SH-SY5Y (cell line): ENCODE measurements around the gene SOX12.

Source experiments
- GATA2 ChIP-seq: IDR thresholded peaks from 2 replicates; pipeline ENCODE4 v1.6.1; 2011; ENCODE audit warnings: mild to moderate bottlenecking, low read depth, low read length
- GATA3 ChIP-seq: IDR thresholded peaks from 2 replicates; pipeline ENCODE4 v1.6.1; 2011; ENCODE audit warnings: low read depth, mild to moderate bottlenecking, low read length, moderate library complexity

The SOX12 gene

GRCh38 chr20:330233-331149 lies 5.1 kb downstream of the SOX12 start:
- TF ChIP-seq GATA3, result no peak
- TF ChIP-seq GATA2, result no peak

DNA sequence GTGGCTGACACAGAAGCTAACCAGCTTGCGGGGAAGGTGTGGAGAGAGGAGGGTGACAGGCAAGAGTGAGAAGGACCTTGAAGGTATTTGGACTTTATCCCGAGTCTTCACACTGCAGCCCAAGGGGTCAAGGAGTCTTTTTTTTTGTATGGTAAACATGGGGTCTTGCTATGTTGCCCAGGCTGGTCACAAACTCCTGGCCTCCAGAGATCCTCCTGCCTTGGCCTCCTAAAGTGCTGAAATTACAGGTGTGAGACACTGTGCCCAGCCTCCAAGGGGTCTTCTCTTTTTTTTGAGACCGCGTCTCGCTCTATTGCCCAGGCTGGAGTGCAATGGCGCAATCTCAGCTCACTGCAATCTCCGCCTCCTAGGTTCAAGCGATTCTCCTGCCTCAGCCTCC lies 9.2 kb downstream of the SOX12 start:
- TF ChIP-seq GATA2 (no peak), GATA3 (no peak)

- no peak for TF ChIP-seq GATA2
- no peak for TF ChIP-seq GATA3
These were observed 16.3 kb downstream of the SOX12 start for GRCh38 chr20:341682-342081.

GRCh38 chr20:343107-343506 lies 17.8 kb downstream of the SOX12 start:
- TF ChIP-seq GATA2 (no peak), GATA3 (no peak)

DNA sequence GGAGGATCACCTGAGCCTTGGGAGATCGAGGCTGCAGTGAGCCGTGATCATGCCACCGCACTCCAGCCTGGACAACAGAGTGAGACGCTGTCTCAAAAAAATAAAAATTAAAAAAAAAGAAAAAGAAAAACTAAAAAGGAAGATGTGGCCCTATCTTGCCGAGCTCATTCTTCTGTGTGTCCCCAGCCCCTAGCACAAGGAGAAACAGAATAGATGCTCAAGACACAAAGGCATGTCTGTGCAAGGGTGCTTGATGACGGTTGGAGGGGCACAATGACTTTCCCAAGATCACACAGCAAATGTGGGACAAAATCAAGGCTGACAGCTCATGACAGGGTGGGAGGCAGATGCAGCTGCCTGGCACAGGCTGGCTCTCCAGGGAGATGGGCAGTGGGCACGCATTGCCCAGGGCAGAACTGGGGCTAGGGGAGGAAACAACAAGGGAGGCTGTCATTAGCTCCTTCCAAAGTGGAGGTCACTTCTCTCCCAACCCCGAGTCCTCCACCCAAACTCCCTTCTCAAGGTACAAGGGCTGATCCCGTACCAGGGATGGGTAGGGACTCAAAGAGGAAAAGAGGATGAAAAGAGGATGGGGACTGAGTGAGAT lies 20.8 kb downstream of the SOX12 start:
- TF ChIP-seq GATA3 (no peak), GATA2 (no peak)

- no peak for TF ChIP-seq GATA2
These were observed 21.4 kb downstream of the SOX12 start, which contains the start of gene NRSN2 for GRCh38 chr20:346640-347316. Gene NRSN2, plus strand, starts transcription at chr20:347111. Its CDS starts 2,533 bp downstream, at chr20:349644.

DNA sequence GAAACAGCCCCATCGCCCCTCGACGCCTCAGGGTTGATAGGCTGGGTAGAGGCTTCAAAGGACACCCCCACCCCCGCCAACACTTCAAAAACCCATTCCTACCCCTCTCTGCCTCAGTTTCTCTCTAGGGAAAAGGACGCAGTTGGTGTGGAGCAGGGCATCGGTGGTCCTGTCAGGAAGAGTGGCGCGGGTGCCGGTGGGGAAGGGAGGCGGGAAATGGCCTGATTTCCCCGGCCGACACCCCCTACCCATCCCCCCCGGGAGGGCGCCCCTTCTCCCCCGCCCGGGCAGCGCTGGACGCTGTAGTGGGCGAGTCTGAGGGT lies 21.9 kb downstream of the SOX12 start:
- TF ChIP-seq GATA2, result no peak
- no peak for TF ChIP-seq GATA3

- TF ChIP-seq GATA2 (0 out of 2 replicates have a peak, but pooled peaks have one; percentile 13), GATA3 (no peak)
These were observed 22.5 kb downstream of the SOX12 start for GRCh38 chr20:347640-348484.

DNA sequence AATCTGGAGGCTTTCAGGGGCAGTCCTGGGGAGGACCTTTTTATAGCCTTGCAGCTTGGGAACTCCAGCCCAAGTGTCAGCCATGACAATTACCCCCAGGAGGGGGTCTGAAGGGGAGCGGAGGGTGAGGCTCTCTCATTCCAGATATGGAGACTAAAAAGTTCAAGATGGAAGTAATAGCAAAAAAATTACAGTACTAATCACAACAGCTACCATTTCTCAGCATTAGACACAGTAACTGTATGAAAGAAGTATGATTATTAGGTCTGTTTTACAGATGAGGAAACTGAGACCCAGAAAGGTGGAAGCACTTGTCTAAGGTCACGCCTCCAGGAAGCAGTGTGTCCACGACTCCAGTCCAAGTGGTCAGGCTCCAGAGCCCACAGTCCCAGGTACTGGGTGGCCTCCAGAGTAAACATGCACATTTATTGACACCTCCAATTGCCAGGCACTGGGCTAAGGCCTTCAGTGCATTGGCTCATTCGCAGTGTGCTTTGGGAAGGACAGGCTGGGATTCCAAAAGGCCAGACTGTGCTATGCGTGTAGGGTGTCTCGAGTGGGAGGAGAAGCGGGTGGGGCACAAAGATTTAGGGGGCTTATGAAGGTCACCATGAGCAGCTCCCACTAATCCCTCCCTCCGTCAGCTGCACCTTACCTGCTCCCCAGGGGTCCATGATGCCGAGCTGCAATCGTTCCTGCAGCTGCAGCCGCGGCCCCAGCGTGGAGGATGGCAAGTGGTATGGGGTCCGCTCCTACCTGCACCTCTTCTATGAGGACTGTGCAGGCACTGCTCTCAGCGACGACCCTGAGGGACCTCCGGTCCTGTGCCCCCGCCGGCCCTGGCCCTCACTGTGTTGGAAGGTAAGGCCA lies 23.9 kb downstream of the SOX12 start:
- TF ChIP-seq GATA3 (no peak), GATA2 (no peak)

DNA sequence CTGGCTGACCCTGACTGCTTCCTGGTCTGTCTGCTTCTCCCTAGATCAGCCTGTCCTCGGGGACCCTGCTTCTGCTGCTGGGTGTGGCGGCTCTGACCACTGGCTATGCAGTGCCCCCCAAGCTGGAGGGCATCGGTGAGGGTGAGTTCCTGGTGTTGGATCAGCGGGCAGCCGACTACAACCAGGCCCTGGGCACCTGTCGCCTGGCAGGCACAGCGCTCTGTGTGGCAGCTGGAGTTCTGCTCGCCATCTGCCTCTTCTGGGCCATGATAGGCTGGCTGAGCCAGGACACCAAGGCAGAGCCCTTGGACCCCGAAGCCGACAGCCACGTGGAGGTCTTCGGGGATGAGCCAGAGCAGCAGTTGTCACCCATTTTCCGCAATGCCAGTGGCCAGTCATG lies 27.8 kb downstream of the SOX12 start:
- TF ChIP-seq GATA3 (no peak), GATA2 (no peak)

DNA sequence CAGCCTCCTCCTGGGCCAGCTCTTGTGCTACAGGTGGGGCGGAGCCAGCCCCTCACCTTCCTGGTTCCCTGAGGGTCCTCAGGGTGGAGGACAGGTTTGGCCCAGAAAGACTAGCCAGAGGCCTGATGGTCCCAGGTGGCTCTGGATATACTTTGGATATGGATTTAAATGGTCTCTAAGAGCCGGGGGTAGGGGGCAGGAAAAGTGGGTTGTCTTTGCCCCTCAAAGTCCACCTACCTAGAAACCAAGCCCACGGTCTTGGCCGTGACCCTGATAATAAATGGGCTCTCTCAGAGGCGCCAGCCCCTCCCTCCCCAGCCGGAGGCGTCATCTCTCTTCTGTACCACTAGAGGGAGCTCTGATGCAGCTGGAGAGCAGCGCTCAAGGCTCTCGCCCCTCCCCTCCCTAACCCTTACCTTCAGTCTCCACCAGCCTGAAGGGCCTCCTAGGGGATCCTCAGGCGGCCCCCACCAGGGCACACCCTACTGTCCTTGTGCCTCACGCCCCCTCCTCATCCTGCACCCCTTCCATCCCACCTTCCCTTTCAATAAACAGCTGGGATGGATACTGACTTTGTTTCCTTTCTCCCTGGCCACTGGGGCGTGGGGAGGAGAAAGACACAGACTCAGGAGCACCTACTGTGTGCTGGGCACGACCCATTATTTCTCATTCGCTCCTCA lies 29.1 kb downstream of the SOX12 start:
- TF ChIP-seq GATA2, result no peak
- no peak for TF ChIP-seq GATA3

DNA sequence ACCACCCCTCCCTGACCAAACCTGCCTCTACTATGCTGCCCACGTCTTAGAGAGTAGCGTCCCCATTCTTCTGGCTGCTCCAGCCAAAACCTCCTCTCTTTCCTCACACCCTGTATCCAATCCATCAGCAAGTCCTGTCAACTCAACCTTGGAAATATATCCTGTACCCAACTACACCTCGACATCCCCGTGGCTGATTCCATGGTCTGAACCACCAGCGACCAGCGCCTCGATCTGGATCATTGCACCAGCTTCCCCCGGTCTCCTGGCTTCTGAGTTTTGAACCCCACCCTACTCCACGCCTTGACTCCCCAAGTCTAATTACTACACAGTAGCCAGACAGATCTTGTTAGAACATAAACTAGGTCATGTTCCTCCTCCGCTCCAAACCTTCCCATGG lies 31.4 kb downstream of the SOX12 start:
- TF ChIP-seq GATA2 (no peak), GATA3 (no peak)
